ENCODE measurements around the gene DNM2.
"Not testable (repeated sequence)": the region's sequence is repeated elsewhere in the genome, so short reads cannot be mapped to it uniquely, and the experiment has no call there.

DNM2 gene

DNA sequence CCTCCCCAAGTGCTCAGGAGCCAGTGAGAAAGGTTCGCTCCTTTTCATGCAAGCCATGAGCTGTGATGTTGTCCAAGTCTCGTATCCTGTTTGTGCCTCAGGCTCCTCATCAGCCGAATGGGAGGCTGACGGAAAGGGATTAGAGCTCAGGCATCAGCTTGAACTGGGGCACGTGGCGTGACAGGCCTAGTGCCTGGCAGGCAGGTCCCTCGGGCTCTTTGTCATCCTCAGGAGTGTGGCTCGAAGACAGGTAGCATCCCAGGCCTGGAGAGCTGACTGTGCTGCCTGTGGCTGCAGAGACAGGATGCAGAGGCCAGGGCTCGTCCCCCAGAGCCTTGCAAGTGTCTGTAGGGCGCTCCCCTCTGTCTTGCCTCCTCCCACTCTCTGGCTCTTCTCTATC lies 38.5 kb downstream of the DNM2 start:
- no peaks in the 10 kb centered on the region for H3K27me3 ChIP-seq (replicated peaks)
- H3K27ac ChIP-seq = no peak overlapping the region
- in situ Hi-C loops (cut with HindIII; ENCODE audit: low pct_ligation_motif_present, low sequenced_read_pairs) = no loop called here
- H3K36me3 ChIP-seq (replicated peaks) = peaks cover 4% of the 10 kb centered on the region
- no peak for DNase-seq
- H3K4me3 ChIP-seq (ENCODE audit: low read depth, low read length) = no peak overlapping the region
- TF ChIP-seq, protein P1, sequence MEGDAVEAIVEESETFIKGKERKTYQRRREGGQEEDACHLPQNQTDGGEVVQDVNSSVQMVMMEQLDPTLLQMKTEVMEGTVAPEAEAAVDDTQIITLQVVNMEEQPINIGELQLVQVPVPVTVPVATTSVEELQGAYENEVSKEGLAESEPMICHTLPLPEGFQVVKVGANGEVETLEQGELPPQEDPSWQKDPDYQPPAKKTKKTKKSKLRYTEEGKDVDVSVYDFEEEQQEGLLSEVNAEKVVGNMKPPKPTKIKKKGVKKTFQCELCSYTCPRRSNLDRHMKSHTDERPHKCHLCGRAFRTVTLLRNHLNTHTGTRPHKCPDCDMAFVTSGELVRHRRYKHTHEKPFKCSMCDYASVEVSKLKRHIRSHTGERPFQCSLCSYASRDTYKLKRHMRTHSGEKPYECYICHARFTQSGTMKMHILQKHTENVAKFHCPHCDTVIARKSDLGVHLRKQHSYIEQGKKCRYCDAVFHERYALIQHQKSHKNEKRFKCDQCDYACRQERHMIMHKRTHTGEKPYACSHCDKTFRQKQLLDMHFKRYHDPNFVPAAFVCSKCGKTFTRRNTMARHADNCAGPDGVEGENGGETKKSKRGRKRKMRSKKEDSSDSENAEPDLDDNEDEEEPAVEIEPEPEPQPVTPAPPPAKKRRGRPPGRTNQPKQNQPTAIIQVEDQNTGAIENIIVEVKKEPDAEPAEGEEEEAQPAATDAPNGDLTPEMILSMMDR (IDR thresholded peaks at IDR 0.05; ENCODE audit: low read depth, low read length, missing control alignments) = no peak

DNA sequence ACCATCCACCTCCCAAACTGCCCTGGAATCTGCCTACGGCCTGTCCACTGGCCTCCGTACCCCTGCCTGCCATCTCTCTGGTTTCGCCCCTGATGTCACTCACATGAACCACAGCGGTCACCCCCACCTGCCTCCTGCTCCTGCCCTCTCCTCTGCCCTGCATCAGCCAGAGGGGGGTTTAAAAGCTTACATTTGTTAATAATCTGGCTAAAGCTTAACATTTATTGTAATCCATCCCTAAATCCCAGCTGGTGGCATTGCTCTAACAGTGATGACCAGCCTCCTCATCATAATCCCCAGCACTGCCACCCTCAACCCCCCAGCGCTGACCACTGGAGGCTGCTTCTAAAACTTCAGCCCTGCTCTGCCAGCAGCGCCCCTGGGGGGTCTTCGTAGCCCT lies 38.9 kb downstream of the DNM2 start:
- Histone ChIP-seq H3K36me3 (replicated peaks) (peaks cover 8% of the 10 kb centered on the region), H3K27me3 (replicated peaks) (no peaks in the 10 kb centered on the region), H3K4me3 (ENCODE audit: low read depth, low read length) (no peak overlapping the region), H3K27ac (no peak overlapping the region)
- no peak for DNase-seq
- in situ Hi-C loops (cut with HindIII; ENCODE audit: low pct_ligation_motif_present, low sequenced_read_pairs) = no loop called here
- TF ChIP-seq, protein P1 (IDR thresholded peaks at IDR 0.05; ENCODE audit: low read depth, low read length, missing control alignments) = no peak

- H3K27ac ChIP-seq; DNase-seq; H3K4me3 ChIP-seq (ENCODE audit: low read depth, low read length); in situ Hi-C loops (cut with HindIII; ENCODE audit: low pct_ligation_motif_present, low sequenced_read_pairs); H3K27me3 ChIP-seq (replicated peaks): not testable (repeated sequence)
- H3K36me3 ChIP-seq (replicated peaks) = peaks cover 10% of the 10 kb centered on the region
Measured at GRCh38 chr19:10758050-10758449, 40.2 kb downstream of the DNM2 start.

DNA sequence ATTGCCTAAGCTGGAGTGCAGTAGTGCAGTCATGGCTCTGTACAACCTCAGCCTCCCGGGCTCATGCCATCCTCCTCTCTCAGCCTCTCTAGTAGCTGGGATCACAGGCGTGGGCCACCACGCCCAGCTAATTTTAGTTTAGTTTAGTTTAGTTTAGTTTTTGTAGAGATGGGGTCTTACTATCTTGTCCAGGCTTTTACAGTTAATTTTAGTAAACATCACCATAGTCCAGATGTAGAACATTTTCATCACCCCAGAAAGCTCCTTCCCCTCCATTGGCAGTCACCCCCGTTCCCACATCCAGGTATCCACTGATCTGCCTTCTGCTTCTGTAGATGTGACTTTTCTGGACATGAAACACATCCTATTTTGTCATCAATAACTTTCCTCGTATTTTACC lies 41.1 kb downstream of the DNM2 start:
- no peaks in the 10 kb centered on the region for H3K27me3 ChIP-seq (replicated peaks)
- TF ChIP-seq, protein P1 (IDR thresholded peaks at IDR 0.05; ENCODE audit: low read depth, low read length, missing control alignments) = no peak
- no peak for DNase-seq
- no peak overlapping the region for H3K4me3 ChIP-seq (ENCODE audit: low read depth, low read length)
- in situ Hi-C loops (cut with HindIII; ENCODE audit: low pct_ligation_motif_present, low sequenced_read_pairs) = no loop called here
- no peak overlapping the region for H3K27ac ChIP-seq
- H3K36me3 ChIP-seq (replicated peaks) = peaks cover 10% of the 10 kb centered on the region

DNA sequence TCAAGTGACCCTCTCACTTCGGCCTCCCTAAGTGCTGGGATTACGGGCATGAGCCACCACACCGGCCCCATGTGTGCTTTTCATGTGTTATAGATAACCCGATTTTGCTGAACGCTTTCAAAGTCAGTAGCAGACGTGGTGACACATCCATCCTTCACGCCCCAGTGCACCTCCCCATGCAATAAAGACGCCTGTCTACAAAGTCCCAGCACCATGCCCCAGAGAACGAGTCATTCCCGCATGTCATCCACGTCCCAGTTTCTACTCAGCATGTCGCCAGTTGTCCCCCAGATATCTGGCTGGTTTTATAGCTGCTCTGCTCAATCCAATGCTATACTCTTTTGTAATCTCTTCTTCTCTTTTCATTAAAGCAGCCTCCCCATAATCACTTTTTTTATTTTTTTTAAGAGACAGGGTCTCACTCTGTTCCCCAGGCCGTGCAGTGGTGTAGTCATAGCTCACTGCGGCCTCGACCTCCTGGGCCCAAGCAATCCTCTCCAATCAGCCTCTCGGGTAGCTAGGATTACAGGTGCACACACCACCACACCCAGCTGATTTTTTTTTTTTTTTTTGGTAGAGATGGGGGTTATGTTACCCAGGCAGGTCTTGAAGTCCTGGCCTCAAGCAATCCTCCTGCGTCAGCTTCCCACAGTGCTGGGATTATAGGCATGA lies 42.5 kb downstream of the DNM2 start:
- Histone ChIP-seq H3K27ac (no peak overlapping the region), H3K4me3 (ENCODE audit: low read depth, low read length) (no peak overlapping the region), H3K36me3 (replicated peaks) (peaks cover 10% of the 10 kb centered on the region), H3K27me3 (replicated peaks) (no peaks in the 10 kb centered on the region)
- TF ChIP-seq, protein P1 (IDR thresholded peaks at IDR 0.05; ENCODE audit: low read depth, low read length, missing control alignments) = no peak
- in situ Hi-C loops (cut with HindIII; ENCODE audit: low pct_ligation_motif_present, low sequenced_read_pairs) = no loop called here
- no peak for DNase-seq

DNA sequence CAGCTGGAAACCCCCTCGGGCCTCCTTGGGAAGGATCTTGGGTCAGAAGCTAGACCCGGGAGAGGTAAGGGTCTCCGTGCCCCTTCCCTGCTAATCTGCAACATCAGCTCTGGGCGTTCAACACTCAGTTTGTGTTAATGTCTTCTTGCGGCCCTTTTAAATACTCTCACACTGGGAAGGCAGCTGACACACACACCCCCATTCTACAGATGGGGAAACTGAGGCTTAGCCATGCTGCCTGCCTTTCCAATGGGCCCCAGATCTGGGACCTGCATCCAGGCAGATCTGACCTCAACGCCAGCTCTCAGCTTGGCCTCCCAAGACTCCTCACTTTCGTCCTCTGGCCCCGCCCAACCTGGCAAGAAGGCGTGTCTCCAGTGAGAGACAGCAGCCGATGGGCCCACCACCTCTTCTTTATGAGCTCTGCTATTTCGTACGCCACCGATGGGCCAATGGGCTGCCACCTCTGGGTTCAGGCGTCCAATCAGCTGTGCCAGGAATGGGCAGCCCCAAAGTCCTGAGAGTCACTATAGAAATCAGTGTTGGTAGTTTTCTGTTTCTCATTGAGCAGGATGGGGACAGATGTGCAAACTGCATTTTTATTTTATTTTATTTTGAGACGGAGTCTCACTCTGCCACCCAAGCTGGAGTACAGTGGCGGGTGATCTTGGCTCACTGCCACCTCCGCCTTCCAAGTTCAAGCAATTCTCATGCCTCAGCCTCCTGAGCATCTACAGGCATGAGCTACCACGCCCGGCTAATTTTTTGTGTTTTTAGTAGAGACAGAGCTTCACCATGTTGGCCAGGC lies 43.8 kb downstream of the DNM2 start:
- Histone ChIP-seq H3K27me3 (replicated peaks) (no peaks in the 10 kb centered on the region), H3K27ac (no peak overlapping the region), H3K36me3 (replicated peaks) (peaks cover 10% of the 10 kb centered on the region), H3K4me3 (ENCODE audit: low read depth, low read length) (no peak overlapping the region)
- TF ChIP-seq, protein P1 (IDR thresholded peaks at IDR 0.05; ENCODE audit: low read depth, low read length, missing control alignments) = no peak
- DNase-seq = no peak
- in situ Hi-C loops (cut with HindIII; ENCODE audit: low pct_ligation_motif_present, low sequenced_read_pairs) = no loop called here

Data from brain microvascular endothelial cell (primary cell).